ENCODE measurements around the gene RANBP3.
A peak's percentile ranks its signal among the peaks of the same experiment; 100 is the strongest.
"Not testable (repeated sequence)": the region's sequence is repeated elsewhere in the genome, so short reads cannot be mapped to it uniquely, and the experiment has no call there.

RANBP3 gene

GRCh38 chr19:5966215-5966614 lies 11.7 kb downstream of the RANBP3 start:
- DNase-seq (ENCODE audit: low read depth in 2 of 2) = no peak

- DNase-seq (ENCODE audit: low read depth in 2 of 2) = no peak
Measured at GRCh38 chr19:5964816-5965565, 12.9 kb downstream of the RANBP3 start.

DNA sequence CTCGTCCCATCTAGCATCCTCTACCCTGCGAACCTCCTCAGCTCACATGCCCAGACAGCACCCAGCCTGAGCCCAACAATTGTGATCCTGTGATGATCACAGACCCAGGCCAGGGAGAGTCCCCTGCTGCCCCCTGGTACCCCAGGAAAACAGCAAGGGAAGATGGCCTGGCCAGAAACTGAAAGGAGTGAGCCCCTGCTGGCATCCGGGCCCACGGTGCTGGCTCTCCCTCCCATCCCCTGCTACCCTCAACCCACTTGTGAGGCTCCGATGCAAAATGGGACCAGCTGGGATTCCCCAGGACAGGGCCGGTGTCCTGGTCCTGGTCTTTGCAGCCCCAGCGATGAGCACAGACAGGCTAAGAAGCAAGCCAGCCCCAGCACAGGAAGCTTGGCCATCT lies 14.1 kb downstream of the RANBP3 start:
- DNase-seq (ENCODE audit: low read depth in 2 of 2) = no peak

- DNase-seq (ENCODE audit: low read depth in 2 of 2) = not testable (repeated sequence)
Measured at GRCh38 chr19:5963259-5963658, 14.7 kb downstream of the RANBP3 start.

GRCh38 chr19:5961969-5962945 lies 15.7 kb downstream of the RANBP3 start:
- peak in 1 of 2 donors; percentile 41 for DNase-seq (ENCODE audit: low read depth in 2 of 2)

GRCh38 chr19:5961641-5961968 lies 16.3 kb downstream of the RANBP3 start:
- not testable (repeated sequence) for DNase-seq (ENCODE audit: low read depth in 2 of 2)

DNA sequence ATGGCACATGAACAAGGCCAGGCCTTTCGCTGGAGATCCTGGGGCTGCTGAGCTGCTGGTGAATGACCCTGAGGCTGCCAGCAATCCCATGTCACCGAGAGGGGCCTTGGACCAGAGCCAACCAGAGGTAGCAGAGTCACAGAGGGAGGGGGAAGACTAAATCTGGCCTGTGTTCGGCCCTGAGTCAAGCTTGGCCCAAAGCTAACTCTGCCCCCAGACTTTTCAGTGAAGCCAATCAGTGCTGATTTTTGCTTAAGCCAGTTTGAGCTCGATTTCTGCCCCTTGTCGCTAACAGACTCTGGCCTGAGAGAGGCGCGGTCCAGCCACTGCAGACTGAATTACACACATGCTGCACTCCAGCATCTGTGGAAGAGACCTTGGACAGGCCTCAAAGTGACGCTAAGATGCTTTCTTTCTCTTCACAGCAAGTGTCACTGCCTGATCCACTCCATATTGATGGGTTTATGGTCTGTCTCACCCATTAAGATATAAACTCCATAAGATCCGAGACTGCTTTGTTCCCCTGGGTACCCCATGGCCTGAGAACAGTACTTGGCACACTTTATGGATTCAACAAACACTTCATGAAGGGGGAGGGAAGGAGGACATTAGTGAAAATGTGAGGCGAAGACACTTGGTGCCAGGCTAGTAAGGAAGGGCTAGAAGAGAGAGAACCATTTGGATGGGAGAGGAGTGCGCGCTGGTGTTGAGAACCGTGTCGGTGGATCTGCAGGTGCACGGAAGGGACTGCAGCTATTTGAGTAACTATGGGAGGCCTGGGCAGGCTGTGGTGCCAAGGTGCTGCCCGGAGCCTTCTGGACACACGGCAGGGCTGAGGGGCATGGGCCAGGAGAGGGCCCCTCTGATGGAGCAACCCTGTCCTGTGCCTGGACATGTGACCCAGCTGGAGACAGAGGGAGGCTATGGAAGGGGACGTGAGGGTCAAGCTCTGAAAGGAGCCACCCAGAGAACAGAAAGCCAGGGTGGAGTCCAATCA lies 17.6 kb downstream of the RANBP3 start:
- DNase-seq (ENCODE audit: low read depth in 2 of 2) = no peak

DNA sequence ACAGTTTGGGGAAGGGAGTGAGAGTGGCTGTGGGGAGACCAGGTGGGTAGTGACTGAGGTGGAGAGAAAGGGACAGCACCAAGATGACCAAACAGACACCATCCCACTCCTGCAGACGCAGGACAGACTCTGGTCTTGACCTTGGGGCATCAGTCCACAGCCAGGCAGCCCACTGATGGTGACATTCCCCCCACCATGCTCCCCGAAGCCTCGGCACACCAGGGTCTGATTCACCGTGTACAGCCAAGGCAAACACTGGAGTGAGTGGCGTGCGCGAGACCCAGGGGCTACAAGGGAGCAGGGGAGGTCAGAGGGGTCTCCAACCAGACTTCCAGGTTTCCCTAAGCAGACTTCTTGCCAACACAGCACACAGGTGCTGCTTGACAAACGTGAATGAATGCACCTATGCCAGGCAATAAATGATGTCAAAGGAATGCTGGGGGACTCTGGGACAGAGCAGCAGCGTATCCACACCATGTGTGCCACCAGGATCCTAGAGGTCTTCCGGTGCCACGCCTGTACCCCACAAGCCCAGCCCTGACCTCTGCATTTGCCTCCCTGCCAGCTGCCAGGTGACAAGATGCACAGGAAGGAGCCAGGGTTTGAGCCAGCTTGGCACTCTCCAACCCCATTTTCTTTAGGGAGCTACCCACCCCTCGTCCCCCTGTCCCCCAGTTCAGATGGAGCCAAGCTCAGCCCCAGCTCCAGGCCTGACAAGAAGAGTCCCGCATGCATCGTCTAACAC lies 18.5 kb downstream of the RANBP3 start:
- DNase-seq (ENCODE audit: low read depth in 2 of 2) = no peak

DNA sequence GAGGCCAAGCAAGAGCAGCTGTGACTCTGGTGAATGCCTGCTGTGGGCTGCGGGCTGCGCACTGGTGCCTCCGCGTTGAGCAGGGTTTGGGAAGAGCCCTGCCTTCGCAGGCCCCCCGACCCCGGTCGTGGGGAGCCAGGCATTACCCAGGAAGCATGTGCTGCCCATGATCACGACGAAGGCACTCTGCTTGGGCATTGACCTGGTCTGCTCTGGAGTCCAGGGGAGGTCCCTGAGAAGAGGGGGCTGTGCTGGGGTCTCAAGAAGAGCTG lies 19.2 kb downstream of the RANBP3 start:
- no peak for DNase-seq (ENCODE audit: low read depth in 2 of 2)

DNA sequence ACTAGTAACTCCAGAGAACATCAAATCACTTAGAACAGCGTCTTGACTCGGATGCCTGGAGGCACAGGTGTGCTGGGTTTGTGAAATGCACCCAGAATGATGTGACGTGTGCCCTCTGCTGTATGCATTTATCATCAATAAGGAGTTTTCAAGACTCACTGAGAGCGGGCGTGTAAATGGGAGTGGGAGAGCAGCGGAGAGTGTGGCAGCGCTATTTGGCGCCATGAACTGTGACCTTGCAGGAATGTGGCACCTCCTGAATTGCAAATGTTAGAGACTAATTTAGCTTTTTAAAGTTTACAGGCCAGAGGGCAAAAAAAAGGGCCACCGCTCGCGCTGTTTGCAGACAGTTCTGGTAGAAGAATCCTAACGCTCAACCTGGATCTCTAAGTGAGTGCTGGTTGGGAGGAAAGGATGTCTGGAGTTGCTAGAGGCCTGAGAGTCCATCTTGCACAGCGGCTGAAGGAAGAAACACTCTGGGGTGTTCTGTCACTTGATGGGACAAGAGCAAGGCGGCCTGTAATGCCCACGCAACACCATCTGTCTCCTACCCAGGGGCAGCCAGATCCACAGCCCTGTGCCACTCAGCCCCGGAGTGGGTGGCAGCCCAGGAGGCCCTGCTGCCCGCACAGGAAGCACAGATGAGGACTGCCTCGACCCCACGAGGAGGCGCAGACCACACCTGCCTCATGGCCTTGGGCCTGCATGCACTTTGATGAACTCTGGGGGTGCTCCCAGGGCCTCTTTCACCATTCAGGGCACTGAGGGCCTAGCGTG lies 19.7 kb downstream of the RANBP3 start:
- DNase-seq (ENCODE audit: low read depth in 2 of 2) = no peak

DNA sequence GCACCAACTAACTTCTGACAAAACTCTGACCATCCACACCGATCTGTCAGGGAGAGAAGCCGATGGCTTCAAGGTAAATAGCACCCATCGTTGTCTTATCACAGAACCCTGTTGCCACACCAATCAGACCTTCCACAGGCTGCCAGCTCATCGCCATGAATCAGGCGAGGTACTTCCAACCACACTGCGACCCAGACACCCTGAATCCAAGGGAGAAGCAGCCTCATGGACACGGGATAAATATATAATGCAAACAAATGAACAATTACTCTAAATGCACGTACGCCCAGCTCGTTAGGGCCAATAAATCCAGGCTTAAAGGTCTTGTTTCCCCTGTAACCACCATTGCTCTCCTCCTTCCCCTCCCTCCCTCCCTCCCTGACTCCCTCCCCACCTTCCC lies 20.8 kb downstream of the RANBP3 start:
- no peak for DNase-seq (ENCODE audit: low read depth in 2 of 2)

- no peak for DNase-seq (ENCODE audit: low read depth in 2 of 2)
Measured at GRCh38 chr19:5956728-5957127, 21.2 kb downstream of the RANBP3 start.

- DNase-seq (ENCODE audit: low read depth in 2 of 2) = no peak
Measured at GRCh38 chr19:5956323-5956722, 21.6 kb downstream of the RANBP3 start.

DNA sequence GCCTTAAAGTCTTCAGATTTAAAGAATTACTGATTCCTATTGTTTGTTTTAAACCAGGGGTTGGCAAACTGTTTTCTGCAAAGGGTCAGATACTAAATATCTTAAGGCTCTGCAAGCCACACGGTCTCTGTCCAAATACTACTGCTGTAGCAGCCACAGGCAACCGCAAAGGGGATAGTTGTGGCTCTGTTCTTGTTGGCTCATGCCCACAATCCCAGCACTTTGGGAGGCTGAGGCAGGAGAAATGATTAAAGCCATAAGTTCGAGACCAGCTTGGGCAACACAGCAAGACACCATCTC lies 22.4 kb downstream of the RANBP3 start:
- DNase-seq (ENCODE audit: low read depth in 2 of 2) = no peak

DNA sequence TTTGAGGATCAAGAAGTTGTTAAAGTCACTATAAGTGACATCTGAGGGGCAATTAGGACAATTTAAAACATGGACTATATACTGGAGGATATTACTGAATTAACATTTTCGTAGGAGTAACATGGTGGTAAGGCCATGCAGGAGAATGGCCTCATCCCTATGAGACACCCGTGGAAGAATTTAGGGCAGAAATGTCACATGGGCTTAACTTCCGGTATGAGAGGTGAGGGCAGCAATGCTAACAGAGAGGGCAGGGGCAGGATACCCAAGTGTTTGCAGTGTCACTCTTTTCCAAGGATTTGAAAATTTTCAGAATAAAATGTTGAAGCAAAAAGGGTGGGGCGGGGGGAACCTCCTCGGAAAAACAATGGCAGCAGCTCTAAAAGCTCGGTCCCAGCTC lies 23.6 kb downstream of the RANBP3 start:
- DNase-seq (ENCODE audit: low read depth in 2 of 2) = no peak

DNA sequence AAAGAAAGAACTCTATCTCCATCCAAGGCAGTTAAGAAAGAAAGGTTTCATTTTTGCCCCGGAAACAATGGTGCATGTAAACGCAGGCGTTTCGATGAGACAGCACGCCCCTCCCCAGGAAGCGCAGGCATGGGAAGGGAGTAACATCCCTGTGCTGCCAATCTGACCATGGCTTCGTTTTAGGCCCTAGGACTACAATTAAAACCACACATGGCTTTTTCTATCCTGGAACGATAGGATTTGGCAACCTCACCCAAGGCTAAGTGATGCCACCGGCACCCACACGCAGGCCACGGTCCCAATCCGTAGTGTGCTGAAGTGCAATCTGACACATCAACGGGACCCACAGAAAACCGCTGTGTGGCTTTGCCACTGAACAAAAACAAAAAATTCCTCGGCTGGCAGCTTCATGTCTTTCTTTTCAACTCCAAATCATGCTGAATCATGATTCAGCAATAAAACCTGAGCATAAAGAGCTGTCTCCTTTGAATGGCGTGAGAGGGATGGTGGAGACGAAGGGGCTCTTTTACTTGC lies 24.2 kb downstream of the RANBP3 start:
- DNase-seq (ENCODE audit: low read depth in 2 of 2) = no peak

DNA sequence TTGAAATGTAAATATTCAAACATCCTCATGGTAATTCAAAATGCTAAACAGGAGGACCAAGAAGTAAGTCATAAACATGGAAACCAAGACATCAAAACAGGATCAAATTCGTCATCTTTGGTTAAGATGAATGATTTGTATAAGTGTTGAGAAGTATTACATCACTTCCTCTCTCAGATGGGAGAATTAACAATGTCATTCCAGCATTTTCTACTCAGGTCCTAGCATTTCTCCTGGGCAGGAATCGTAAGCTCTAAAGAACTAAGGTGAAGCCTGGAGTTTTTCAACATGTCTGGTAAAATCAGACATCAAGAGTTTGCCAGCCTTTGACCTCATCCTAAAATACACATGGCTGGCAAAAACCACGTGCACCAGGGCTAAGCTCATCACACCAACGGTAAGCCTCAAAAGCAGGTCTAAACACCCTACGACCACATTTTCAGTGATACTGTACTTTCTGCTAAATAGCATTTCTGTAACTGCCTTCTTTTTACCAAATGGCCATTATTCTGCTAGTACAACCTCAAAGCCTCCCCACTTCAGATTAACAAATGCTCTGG lies 24.8 kb downstream of the RANBP3 start:
- no peak for DNase-seq (ENCODE audit: low read depth in 2 of 2)

GRCh38 chr19:5952193-5953029 lies 25.5 kb downstream of the RANBP3 start:
- no peak for DNase-seq (ENCODE audit: low read depth in 2 of 2)

DNA sequence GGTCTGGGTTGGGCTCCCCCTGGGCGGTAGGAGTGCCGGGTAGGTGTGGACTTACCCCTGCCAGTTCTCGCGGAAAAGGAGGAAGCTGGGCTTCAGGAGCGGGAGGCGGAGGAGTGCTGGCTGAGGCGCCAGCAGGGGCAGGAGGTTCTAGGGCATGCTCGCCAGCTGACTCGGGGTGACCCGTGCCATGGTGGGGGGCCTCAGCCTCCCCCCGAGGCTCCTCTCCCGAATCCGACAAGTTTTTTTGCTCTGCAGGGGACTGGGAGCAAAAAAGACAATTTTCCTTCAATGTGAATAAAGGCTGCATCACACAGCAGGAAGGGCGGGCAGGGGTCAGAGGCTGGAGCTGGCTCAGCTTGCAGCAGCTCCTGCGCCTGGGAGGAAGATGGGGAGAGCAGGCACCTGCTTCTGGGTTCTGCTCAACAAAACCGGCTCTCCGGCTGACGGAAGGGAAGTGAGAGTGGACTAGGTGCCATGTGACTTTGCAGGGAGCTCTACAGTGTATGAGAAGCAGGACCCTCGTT lies 26.5 kb downstream of the RANBP3 start:
- DNase-seq (ENCODE audit: low read depth in 2 of 2) = no peak

All from stimulated activated CD8-positive, alpha-beta memory T cell treated with anti-CD3 and anti-CD28 coated beads, Interleukin-15, amount 100 ng/mL, for 48 hours (primary cell).